Measurements from ENCODE around the gene PTPRK. TPM values are rescaled to one million over a fixed set of nuclear protein-coding genes. Genes with fewer than 3 reads are reported as not detected.

Gene PTPRK
- total and polyA plus RNA-seq, 2 experiments from 2014 or later, result 26.9 to 56.4 TPM

- no peak overlapping the region for H3K4me3 Mint-ChIP-seq
- no peak for DNase-seq (ENCODE audit: low spot score)
- Histone ChIP-seq H3K4me2 (no peak overlapping the region), H3K27ac (ENCODE audit: low read depth) (no peak overlapping the region), H3K36me3 (ENCODE audit: insufficient read depth) (no peaks in the 10 kb centered on the region), H3K27me3 (ENCODE audit: insufficient read depth) (peaks cover 7% of the 10 kb centered on the region; the same call in 1 of the 2 replicates), H3K4me1 (ENCODE audit: insufficient read depth) (peaks cover 18% of the 10 kb centered on the region), H2AFZ (no peak overlapping the region), H3K4me3 (no peak overlapping the region), H4K20me1 (replicated peaks; ENCODE audit: insufficient read depth) (peaks cover 29% of the 10 kb centered on the region), H3K79me2 (replicated peaks; ENCODE audit: insufficient read depth) (peaks cover 100% of the 10 kb centered on the region), H3K9me2 (ENCODE audit: insufficient read depth) (no peaks in the 10 kb centered on the region), H3F3A (replicated peaks; ENCODE audit: low read depth) (no peaks in the 10 kb centered on the region)
- H3K9me3 Mint-ChIP-seq, result no peaks in the 10 kb centered on the region
- no peaks in the 10 kb centered on the region for H3K36me3 Mint-ChIP-seq (ENCODE audit: low read depth)
- ATAC-seq, result no peak
- no peak for TF ChIP-seq ETS1 (IDR thresholded peaks at IDR 0.05)
- TF ChIP-seq JUNB (IDR thresholded peaks at IDR 0.05; ENCODE audit: unreplicated experiment), result no peak
- TF ChIP-seq STAT1 (IDR thresholded peaks at IDR 0.05; ENCODE audit: unreplicated experiment), result no peak
- TF ChIP-seq ZNF114 (CRISPR knock-in tag; IDR thresholded peaks at IDR 0.05), result no peak
- no peak for TF ChIP-seq NANOG (IDR thresholded peaks at IDR 0.05; ENCODE audit: borderline replicate concordance)
- TF ChIP-seq EZH2phosphoT487 (IDR thresholded peaks at IDR 0.05; ENCODE audit: unreplicated experiment), result no peak
- TF ChIP-seq ZNF462 (CRISPR knock-in tag; IDR thresholded peaks at IDR 0.05), result no peak
- no peak for TF ChIP-seq ZNF331 (CRISPR knock-in tag; IDR thresholded peaks at IDR 0.05; ENCODE audit: low read depth)
- TF ChIP-seq EZH2 (IDR thresholded peaks at IDR 0.05; ENCODE audit: low read depth, unreplicated experiment), result no peak
- TF ChIP-seq CTCF (conservative IDR thresholded peaks at IDR 0.05; ENCODE audit: low read depth in 2 of 2), result no peak
- TF ChIP-seq CREB1 (CRISPR knock-in tag; IDR thresholded peaks at IDR 0.05; ENCODE audit: low read depth), result no peak
- TF ChIP-seq POLR2AphosphoS5 (IDR thresholded peaks at IDR 0.05; ENCODE audit: low read depth), result no peak
- no peak for TF ChIP-seq REST (IDR thresholded peaks at IDR 0.05; ENCODE audit: unreplicated experiment)
- H3K27me3 Mint-ChIP-seq (ENCODE audit: insufficient read depth, low read depth, poor library complexity), result peaks cover under 1% of the 10 kb centered on the region
- H3K4me1 Mint-ChIP-seq, result peaks cover 42% of the 10 kb centered on the region
- no peak overlapping the region; the same call in 1 of the 2 replicates for H3K27ac Mint-ChIP-seq
These were observed 6.5 kb downstream of the PTPRK start for GRCh38 chr6:128513878-128514277.
